Measurements from ENCODE around the gene IGSF3. TPM values are rescaled to one million over a fixed set of nuclear protein-coding genes. Genes with fewer than 3 reads are reported as not detected.
"Not testable (repeated sequence)": the region's sequence is repeated elsewhere in the genome, so short reads cannot be mapped to it uniquely, and the experiment has no call there.

Gene IGSF3
- total RNA-seq, 2 experiments from 2014 or later = 0.08 to 0.22 TPM

DNA sequence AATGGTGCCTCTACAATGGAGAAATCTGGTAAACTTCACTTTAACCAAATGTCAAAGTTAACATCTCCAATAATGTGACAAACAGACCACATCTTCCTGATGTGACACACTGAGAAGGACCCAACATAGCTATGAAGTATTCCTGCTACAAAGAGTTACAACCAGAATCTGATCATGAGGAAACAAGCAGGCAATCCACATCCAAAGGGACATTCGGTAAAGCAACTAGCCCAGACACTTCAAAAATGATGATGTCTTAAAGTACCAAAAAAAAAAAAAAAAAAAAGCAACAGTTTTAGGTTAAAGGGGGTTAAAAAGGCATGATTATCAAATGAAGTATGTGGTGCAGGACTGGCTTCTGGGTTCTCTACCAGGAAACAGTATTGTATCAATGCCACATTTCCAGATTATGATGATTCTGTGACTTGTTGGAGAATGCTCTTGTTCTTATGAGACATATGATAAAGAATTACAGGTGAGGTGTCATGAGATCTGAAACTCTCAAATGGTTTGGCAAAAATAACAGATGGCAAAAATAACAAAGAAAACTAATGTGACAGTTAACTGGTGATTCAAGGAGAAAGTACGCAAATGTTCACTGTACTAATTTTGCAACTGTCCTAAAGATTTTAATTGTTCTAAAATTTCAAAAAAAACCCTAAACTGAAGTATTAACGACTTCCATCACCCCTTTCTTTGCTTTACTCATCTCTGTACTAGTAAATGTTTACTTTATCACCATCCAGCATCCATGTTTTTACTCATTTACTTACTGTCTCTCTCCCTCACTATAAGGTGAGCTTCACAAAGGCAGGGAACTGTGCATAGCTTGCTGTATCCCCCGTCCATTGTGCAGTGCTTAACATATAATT, 99.5 kb downstream of the IGSF3 start:
- Mint-ChIP-seq H3K27me3 (no peaks in the 10 kb centered on the region), H3K9me3 (no peaks in the 10 kb centered on the region), H3K4me3 (peak overlapping the region; percentile 96), H3K36me3 (ENCODE audit: low read depth) (peaks cover 13% of the 10 kb centered on the region), H3K27ac (peak overlapping the region; percentile 91), H3K4me1 (ENCODE audit: low read depth) (peaks cover 42% of the 10 kb centered on the region)
- Histone ChIP-seq H3K36me3 (ENCODE audit: insufficient read depth, low read length) (peaks cover 4% of the 10 kb centered on the region), H3K4me3 (ENCODE audit: low read length) (no peak overlapping the region), H3K4me1 (ENCODE audit: insufficient read depth, low read length) (peaks cover 39% of the 10 kb centered on the region), H3K27ac (ENCODE audit: low read depth in 1 of 2, low read length in 2 of 2) (no peak overlapping the region), H3K9me3 (ENCODE audit: control insufficient read depth in 1 of 2, insufficient read depth in 1 of 2, low read length in 2 of 2) (peaks cover 5 to 7% of the 10 kb centered on the region in 2 experiments), H3K27me3 (ENCODE audit: control insufficient read depth in 1 of 2, insufficient read depth in 2 of 2, low read length in 2 of 2) (no peaks in the 10 kb centered on the region)
- intact Hi-C loops (cut with DNase I, micrococcal nuclease) = no loop called here
- no peak for ATAC-seq (ENCODE audit: poor library complexity)
- TF ChIP-seq, protein P1, sequence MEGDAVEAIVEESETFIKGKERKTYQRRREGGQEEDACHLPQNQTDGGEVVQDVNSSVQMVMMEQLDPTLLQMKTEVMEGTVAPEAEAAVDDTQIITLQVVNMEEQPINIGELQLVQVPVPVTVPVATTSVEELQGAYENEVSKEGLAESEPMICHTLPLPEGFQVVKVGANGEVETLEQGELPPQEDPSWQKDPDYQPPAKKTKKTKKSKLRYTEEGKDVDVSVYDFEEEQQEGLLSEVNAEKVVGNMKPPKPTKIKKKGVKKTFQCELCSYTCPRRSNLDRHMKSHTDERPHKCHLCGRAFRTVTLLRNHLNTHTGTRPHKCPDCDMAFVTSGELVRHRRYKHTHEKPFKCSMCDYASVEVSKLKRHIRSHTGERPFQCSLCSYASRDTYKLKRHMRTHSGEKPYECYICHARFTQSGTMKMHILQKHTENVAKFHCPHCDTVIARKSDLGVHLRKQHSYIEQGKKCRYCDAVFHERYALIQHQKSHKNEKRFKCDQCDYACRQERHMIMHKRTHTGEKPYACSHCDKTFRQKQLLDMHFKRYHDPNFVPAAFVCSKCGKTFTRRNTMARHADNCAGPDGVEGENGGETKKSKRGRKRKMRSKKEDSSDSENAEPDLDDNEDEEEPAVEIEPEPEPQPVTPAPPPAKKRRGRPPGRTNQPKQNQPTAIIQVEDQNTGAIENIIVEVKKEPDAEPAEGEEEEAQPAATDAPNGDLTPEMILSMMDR (IDR thresholded peaks at IDR 0.05) = no peak
- ChIA-PET POLR2A (interaction anchor here (0.9 to 1.6 kb wide), 2 partner anchors 11 to 28 kb away, joined by 3 to 6 read pairs; no protein-coding TSS in a partner anchor), CTCF (interaction anchor here (0.7 to 2.9 kb wide), 2 partner anchors 11 to 166 kb away, joined by 3 to 18 read pairs; no protein-coding TSS in a partner anchor)
- no peak for DNase-seq

- Histone ChIP-seq H3K4me3 (ENCODE audit: low read length) (no peak overlapping the region), H3K27ac (ENCODE audit: low read depth in 1 of 2, low read length in 2 of 2) (no peak overlapping the region), H3K36me3 (ENCODE audit: insufficient read depth, low read length) (peaks cover 4% of the 10 kb centered on the region), H3K4me1 (ENCODE audit: insufficient read depth, low read length) (peaks cover 30% of the 10 kb centered on the region), H3K9me3 (ENCODE audit: control insufficient read depth in 1 of 2, insufficient read depth in 1 of 2, low read length in 2 of 2) (peaks cover 5 to 8% of the 10 kb centered on the region in 2 experiments), H3K27me3 (ENCODE audit: control insufficient read depth in 1 of 2, insufficient read depth in 2 of 2, low read length in 2 of 2) (no peaks in the 10 kb centered on the region)
- ChIA-PET CTCF (no interaction called here), POLR2A (no interaction called here)
- H3K27ac Mint-ChIP-seq = no peak overlapping the region
- H3K9me3 Mint-ChIP-seq = peaks cover 2% of the 10 kb centered on the region
- no peak for ATAC-seq (ENCODE audit: poor library complexity)
- intact Hi-C loops (cut with DNase I, micrococcal nuclease) = no loop called here
- peaks cover 12% of the 10 kb centered on the region for H3K36me3 Mint-ChIP-seq (ENCODE audit: low read depth)
- no peak for DNase-seq
- TF ChIP-seq, protein P1 (IDR thresholded peaks at IDR 0.05) = no peak
- no peak overlapping the region for H3K4me3 Mint-ChIP-seq
- no peaks in the 10 kb centered on the region for H3K27me3 Mint-ChIP-seq
- peaks cover 57% of the 10 kb centered on the region for H3K4me1 Mint-ChIP-seq (ENCODE audit: low read depth)
These were observed 102.3 kb downstream of the IGSF3 start for GRCh38 chr1:116565222-116565621.

DNA sequence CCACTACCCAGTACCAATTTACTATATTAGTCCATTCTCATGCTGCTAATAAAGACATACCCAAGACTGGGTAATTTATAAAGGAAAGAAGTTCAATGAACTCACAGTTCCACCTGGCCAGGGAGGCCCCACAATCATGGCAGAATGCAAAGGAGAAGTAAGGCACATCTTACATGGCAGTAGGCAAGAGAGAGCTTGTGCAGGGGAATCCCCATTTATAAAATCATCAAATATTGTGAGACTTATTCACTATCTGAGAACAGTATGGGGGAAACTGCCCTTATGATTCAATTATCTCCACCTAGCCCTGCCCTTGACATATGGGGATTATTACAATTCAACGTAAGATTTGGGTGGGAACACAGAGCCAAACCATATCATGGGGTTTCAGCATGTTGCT, 103.1 kb downstream of the IGSF3 start:
- Mint-ChIP-seq H3K4me1 (ENCODE audit: low read depth) (peaks cover 54% of the 10 kb centered on the region), H3K4me3 (no peak overlapping the region), H3K27ac (no peak overlapping the region), H3K9me3 (peaks cover 2% of the 10 kb centered on the region), H3K36me3 (ENCODE audit: low read depth) (peaks cover 6% of the 10 kb centered on the region), H3K27me3 (no peaks in the 10 kb centered on the region)
- H3K4me3 ChIP-seq (ENCODE audit: low read length) = no peak overlapping the region
- peaks cover 25% of the 10 kb centered on the region for H3K4me1 ChIP-seq (ENCODE audit: insufficient read depth, low read length)
- intact Hi-C loops (cut with DNase I, micrococcal nuclease) = no loop called here
- CTCF ChIA-PET = no interaction called here
- peaks cover 4% of the 10 kb centered on the region for H3K36me3 ChIP-seq (ENCODE audit: insufficient read depth, low read length)
- DNase-seq = no peak
- H3K27ac ChIP-seq (ENCODE audit: low read depth in 1 of 2, low read length in 2 of 2) = no peak overlapping the region
- POLR2A ChIA-PET = no interaction called here
- peaks cover 5 to 8% of the 10 kb centered on the region in 2 experiments for H3K9me3 ChIP-seq (ENCODE audit: control insufficient read depth in 1 of 2, insufficient read depth in 1 of 2, low read length in 2 of 2)
- no peak for ATAC-seq (ENCODE audit: poor library complexity)
- no peaks in the 10 kb centered on the region for H3K27me3 ChIP-seq (ENCODE audit: control insufficient read depth in 1 of 2, insufficient read depth in 2 of 2, low read length in 2 of 2)
- TF ChIP-seq, protein P1 (IDR thresholded peaks at IDR 0.05) = no peak

DNA sequence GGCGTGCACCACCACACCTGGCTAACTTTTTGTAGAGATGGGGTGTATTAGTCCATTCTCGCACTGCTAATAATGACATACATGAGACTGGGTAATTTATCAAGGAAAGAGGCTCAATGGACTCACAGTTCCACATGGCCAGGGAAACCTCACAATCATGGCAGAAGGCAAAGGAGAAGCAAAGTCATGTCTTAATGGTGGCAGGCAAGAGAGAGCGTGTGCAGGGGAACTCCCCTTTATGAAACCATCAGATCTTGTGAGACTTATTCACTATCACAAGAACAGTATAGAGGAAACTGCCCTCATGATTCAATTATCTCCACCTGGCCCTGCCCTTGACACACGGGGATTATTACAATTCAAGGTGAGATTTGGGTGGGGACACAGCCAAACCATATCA, 105.1 kb downstream of the IGSF3 start:
- H3K27me3 ChIP-seq (ENCODE audit: control insufficient read depth in 1 of 2, insufficient read depth in 2 of 2, low read length in 2 of 2); H3K36me3 Mint-ChIP-seq (ENCODE audit: low read depth); intact Hi-C loops (cut with DNase I, micrococcal nuclease); H3K27ac ChIP-seq (ENCODE audit: low read depth in 1 of 2, low read length in 2 of 2); H3K4me3 ChIP-seq (ENCODE audit: low read length); H3K27ac Mint-ChIP-seq; ATAC-seq (ENCODE audit: poor library complexity); H3K27me3 Mint-ChIP-seq; H3K4me3 Mint-ChIP-seq; H3K9me3 Mint-ChIP-seq; CTCF ChIA-PET; POLR2A ChIA-PET; H3K36me3 ChIP-seq (ENCODE audit: insufficient read depth, low read length); H3K9me3 ChIP-seq (ENCODE audit: control insufficient read depth in 1 of 2, insufficient read depth in 1 of 2, low read length in 2 of 2): not testable (repeated sequence)
- DNase-seq = peak in 2 of 14 experiments; percentile 39 to 51
- peaks cover 54% of the 10 kb centered on the region for H3K4me1 Mint-ChIP-seq (ENCODE audit: low read depth)
- peaks cover 32% of the 10 kb centered on the region for H3K4me1 ChIP-seq (ENCODE audit: insufficient read depth, low read length)
